Esophagus muscularis mucosa (tissue), 3 donors: ENCODE measurements around the gene RBM20.

ENCODE experiments used
- POLR2A ChIP-seq: fragments of 450-650 bp; IDR thresholded peaks from one replicate; pipeline ENCODE4 v1.6.1; 2017; ENCODE audit warnings: antibody characterized with exemption, moderate library complexity, mild to moderate bottlenecking, low read depth
- TF ChIP-seq, protein P1 (sequence below), 3 experiments: fragments of 200-600 bp in 2 of 3; fragments of 450-650 bp in 1 of 3; sonication (generic) in 2 of 3; IDR thresholded peaks; one replicate each; pipeline ENCODE4 v1.5.1; 2017 to 2019; ENCODE audit warnings: antibody characterized with exemption in 3 of 3, mild to moderate bottlenecking in 2 of 3, moderate library complexity in 1 of 3

DNA sequence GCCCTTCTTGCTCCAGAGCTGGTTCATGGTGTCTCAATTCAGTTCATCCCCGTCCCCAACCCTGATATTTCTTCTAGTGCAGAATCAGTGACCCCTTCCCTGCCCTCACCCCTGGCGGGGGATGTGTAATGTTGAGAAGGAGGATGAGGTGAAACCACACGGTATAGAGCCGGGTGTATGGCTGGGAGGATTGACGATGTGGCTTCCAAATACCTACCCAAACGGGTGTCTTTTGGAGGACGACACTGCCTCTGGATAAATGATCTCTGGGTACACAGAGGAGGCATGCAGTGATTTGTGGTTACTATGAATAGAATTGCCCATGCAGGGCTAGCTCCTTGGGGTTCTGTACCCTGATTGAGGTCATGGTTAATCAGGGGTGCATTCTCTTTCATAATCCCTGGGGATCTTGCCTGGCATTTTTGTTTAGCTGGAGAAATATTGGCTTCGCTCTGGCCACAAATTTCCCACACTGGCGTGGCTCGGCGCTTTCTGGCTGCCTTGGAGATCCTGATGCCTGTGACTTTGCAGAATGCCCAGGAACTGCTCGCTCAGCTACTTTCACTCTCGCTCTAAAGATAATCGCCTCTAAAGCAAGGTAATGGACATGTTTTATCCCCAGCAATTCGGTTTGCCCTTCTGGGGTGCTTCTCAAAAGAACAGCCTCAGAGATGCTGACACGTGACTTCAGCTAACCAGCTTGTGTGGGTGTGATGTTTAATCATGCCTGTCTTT is 89.2 kb downstream of the RBM20 start:
- TF ChIP-seq POLR2A = no peak
- TF ChIP-seq, protein P1, sequence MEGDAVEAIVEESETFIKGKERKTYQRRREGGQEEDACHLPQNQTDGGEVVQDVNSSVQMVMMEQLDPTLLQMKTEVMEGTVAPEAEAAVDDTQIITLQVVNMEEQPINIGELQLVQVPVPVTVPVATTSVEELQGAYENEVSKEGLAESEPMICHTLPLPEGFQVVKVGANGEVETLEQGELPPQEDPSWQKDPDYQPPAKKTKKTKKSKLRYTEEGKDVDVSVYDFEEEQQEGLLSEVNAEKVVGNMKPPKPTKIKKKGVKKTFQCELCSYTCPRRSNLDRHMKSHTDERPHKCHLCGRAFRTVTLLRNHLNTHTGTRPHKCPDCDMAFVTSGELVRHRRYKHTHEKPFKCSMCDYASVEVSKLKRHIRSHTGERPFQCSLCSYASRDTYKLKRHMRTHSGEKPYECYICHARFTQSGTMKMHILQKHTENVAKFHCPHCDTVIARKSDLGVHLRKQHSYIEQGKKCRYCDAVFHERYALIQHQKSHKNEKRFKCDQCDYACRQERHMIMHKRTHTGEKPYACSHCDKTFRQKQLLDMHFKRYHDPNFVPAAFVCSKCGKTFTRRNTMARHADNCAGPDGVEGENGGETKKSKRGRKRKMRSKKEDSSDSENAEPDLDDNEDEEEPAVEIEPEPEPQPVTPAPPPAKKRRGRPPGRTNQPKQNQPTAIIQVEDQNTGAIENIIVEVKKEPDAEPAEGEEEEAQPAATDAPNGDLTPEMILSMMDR (IDR thresholded peaks at IDR 0.05) = no peak
